Placental pericyte (primary cell): Measurements from ENCODE around the gene EVL. TPM values are rescaled to one million over a fixed set of nuclear protein-coding genes. Genes with fewer than 3 reads are reported as not detected.

Experiments
- small RNA-seq: library from RNA; depleted of rRNA; stranded (forward); fragments of <200 nt; gene quantifications from one replicate; pipeline ENCODE3, GENCODE V24; 2012; ENCODE audit warnings: low replicate concordance
- total RNA-seq: library from RNA; depleted of rRNA; stranded (reverse); fragments of >200 nt; gene quantifications from 2 replicates; pipeline ENCODE4 v1.2.3, GENCODE V29; 2012

The EVL gene, protein sequence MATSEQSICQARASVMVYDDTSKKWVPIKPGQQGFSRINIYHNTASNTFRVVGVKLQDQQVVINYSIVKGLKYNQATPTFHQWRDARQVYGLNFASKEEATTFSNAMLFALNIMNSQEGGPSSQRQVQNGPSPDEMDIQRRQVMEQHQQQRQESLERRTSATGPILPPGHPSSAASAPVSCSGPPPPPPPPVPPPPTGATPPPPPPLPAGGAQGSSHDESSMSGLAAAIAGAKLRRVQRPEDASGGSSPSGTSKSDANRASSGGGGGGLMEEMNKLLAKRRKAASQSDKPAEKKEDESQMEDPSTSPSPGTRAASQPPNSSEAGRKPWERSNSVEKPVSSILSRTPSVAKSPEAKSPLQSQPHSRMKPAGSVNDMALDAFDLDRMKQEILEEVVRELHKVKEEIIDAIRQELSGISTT
- total RNA-seq, result 4.2 and 8.5 TPM in 2 replicates

DNA sequence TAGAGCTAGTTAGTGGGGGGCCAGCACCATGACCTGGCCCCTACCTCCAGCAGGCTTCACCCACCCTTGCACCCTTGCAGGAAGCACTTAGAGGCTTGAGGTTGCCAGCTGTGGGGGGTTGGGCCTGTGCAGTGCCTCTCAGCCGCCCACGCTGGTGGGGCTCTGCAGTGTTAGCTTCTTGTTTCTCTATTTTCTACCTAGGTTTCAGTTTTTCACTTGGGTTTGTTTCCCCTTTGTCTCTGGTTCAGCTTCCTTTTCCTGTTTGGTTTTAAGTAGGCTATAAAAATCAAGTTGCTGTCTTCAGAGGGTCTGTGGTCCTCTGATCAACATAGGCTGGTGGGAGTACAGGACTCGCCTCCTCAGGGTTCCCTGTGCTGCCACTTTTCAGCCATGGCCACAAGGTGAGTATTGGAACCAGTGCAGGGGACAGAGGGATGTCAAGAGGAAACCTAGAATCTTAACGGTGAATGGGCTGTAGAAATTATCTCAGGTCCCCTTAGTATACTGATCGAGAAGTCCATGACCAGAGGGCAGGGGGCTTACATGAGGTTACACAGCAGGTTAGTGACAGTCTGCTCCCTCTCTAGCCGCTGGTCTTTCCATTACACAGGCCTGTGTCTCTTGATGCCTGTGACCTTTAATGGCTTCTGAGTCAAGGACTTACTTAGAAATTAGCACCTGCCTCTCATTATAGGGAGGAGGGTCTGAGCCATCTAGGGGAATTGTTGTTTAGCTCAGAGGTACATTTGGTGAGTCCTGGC, at the start of gene EVL:
Gene EVL, plus strand, starts transcription at position 312 of the 761 bp plus-strand sequence. Its CDS starts 79 bp downstream, at position 391.

DNA sequence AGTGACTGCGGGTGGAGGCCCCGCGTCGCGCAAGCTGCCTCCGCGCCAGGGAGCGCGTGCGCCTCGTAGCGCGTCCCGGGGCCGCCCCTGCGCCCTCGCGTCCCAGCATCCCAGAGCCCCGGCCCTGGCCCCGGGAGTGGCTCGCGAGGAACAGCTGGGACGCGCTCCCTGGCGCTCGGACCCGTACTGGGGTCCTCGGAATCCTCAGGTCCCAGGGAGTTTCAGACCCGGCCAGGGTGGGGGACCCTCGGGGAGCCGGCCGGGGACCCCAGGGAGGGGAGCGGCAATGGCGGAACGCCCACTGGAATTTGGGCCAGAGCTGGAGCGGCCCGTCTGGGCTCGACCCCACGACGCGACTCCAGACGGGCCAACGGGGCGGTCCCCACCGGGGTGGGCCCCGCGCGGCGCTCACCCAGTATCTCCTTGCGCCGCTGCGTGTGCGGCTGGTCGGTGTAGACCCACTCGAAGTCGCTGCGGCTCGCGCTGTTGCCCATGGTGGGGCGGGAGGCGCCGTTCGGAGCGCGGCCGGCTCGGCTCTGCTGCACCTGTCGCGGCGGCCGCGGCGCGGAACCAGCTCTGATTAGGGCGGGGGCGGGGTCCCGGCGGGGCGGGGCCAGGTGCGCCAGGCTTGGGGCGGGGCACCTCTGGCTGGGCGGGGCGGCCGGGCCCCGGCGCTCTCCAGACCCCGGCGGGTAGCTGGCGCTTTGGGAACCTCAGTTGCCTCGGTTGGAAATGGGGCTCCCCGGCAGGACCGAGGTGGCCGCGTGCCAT, 94.1 kb downstream of the EVL start, which contains the start of gene DEGS2:
Gene DEGS2, minus strand, starts transcription at position 552 of the 771 bp plus-strand sequence. Its CDS starts 58 bp downstream, at position 494.

Small RNA genes within 50 kb of the gene (small RNA-seq; reads per million reads assigned to genes)
- 0.13 reads per million for gene MIR151B
- 1,331 reads per million, percentile 100 among the genes with 10 or more reads in this experiment for gene MIR342

Other genes with a start within 250 kb of the EVL start
- gene DEGS2, start 94.2 kb downstream of the EVL start, total RNA-seq, result not detected in 2 replicates
- gene YY1, start 173.7 kb downstream of the EVL start, total RNA-seq, result 40.9 and 47.2 TPM in 2 replicates
- gene SLC25A29, start 241.0 kb downstream of the EVL start, total RNA-seq, result 13.2 and 22.3 TPM in 2 replicates